ENCODE results near the gene TPX2. TPM values are rescaled to one million over a fixed set of nuclear protein-coding genes. Genes with fewer than 3 reads are reported as not detected.
"Not testable (repeated sequence)": the region's sequence is repeated elsewhere in the genome, so short reads cannot be mapped to it uniquely, and the experiment has no call there.

Gene TPX2
- total RNA-seq, 4 donors from 2014 or later = 0.12 to 32.4 (median 0.59) TPM; not detected in 1

GRCh38 chr20:31811198-31811597, 72.1 kb downstream of the TPX2 start:
- H3K4me3 ChIP-seq = no peak overlapping the region
- H3K9me3 ChIP-seq = no peaks in the 10 kb centered on the region
- no peaks in the 10 kb centered on the region for H3K27me3 ChIP-seq
- peak overlapping the region in 1 of 2 donors; percentile 42 for H3K27ac ChIP-seq
- intact Hi-C loops (cut with DNase I; ENCODE audit: low total_unique reads) = no loop called here
- no peak for DNase-seq
- no peaks in the 10 kb centered on the region for H3K4me1 ChIP-seq
- no peak for TF ChIP-seq POLR2A (IDR thresholded peaks at IDR 0.05)
- TF ChIP-seq CTCF (IDR thresholded peaks at IDR 0.05) = no peak
- H3K36me3 ChIP-seq = no peaks in the 10 kb centered on the region

GRCh38 chr20:31811796-31812728, 73.0 kb downstream of the TPX2 start:
- intact Hi-C loops (cut with DNase I; ENCODE audit: low total_unique reads) = no loop called here

GRCh38 chr20:31813611-31814010, 74.5 kb downstream of the TPX2 start:
- intact Hi-C loops (cut with DNase I; ENCODE audit: low total_unique reads) = no loop called here
- no peaks in the 10 kb centered on the region for H3K9me3 ChIP-seq
- H3K36me3 ChIP-seq = no peaks in the 10 kb centered on the region
- TF ChIP-seq POLR2A (IDR thresholded peaks at IDR 0.05) = no peak
- TF ChIP-seq CTCF (IDR thresholded peaks at IDR 0.05) = no peak
- H3K27me3 ChIP-seq = no peaks in the 10 kb centered on the region
- no peak for DNase-seq
- H3K27ac ChIP-seq = no peak overlapping the region
- H3K4me3 ChIP-seq = no peak overlapping the region
- no peaks in the 10 kb centered on the region for H3K4me1 ChIP-seq

More at GRCh38 chr20:31811796-31812728, 73.0 kb downstream of the TPX2 start:
- Histone ChIP-seq H3K27me3 (no peaks in the 10 kb centered on the region), H3K4me3 (no peak overlapping the region), H3K4me1 (no peaks in the 10 kb centered on the region), H3K27ac (peak overlapping the region in 1 of 2 donors; percentile 42), H3K9me3 (no peaks in the 10 kb centered on the region), H3K36me3 (no peaks in the 10 kb centered on the region)
- TF ChIP-seq CTCF (IDR thresholded peaks at IDR 0.05) = no peak
- no peak for TF ChIP-seq POLR2A (IDR thresholded peaks at IDR 0.05)
- no peak for DNase-seq

GRCh38 chr20:31814142-31814541, 75.1 kb downstream of the TPX2 start:
- H3K4me1 ChIP-seq; H3K36me3 ChIP-seq; intact Hi-C loops (cut with DNase I; ENCODE audit: low total_unique reads); DNase-seq; H3K9me3 ChIP-seq; H3K27me3 ChIP-seq; H3K27ac ChIP-seq; H3K4me3 ChIP-seq: not testable (repeated sequence)

- H3K27me3 ChIP-seq = no peaks in the 10 kb centered on the region
- DNase-seq = no peak
- no peak for TF ChIP-seq CTCF (IDR thresholded peaks at IDR 0.05)
- TF ChIP-seq POLR2A (IDR thresholded peaks at IDR 0.05) = no peak
- intact Hi-C loops (cut with DNase I; ENCODE audit: low total_unique reads) = no loop called here
- H3K4me3 ChIP-seq = no peak overlapping the region
- H3K36me3 ChIP-seq = no peaks in the 10 kb centered on the region
- peak overlapping the region in 1 of 2 donors; percentile 3 for H3K27ac ChIP-seq
- no peaks in the 10 kb centered on the region for H3K9me3 ChIP-seq
- H3K4me1 ChIP-seq = no peaks in the 10 kb centered on the region
These were observed 76.5 kb downstream of the TPX2 start for GRCh38 chr20:31815408-31816188.
